DMS 273 treated with DMSO at 0.1 percent for 48 hours (cell line): ENCODE data around the gene NUDT9.
"Not testable (repeated sequence)": the region's sequence is repeated elsewhere in the genome, so short reads cannot be mapped to it uniquely, and the experiment has no call there.

Experiments used
- DNase-seq: peaks from one replicate; lab custom pipeline; 2025; lab: John Stamatoyannopoulos, UW

NUDT9 gene

GRCh38 chr4:87461281-87461700, 38.9 kb downstream of the NUDT9 start:
- no peak for DNase-seq

GRCh38 chr4:87462102-87462501, 39.7 kb downstream of the NUDT9 start:
- no peak for DNase-seq

GRCh38 chr4:87465739-87466366, 43.5 kb downstream of the NUDT9 start:
- no peak for DNase-seq

GRCh38 chr4:87469390-87469789, 47.0 kb downstream of the NUDT9 start:
- no peak for DNase-seq

GRCh38 chr4:87476934-87477333, 54.6 kb downstream of the NUDT9 start:
- DNase-seq: no peak

GRCh38 chr4:87478732-87479250, 56.4 kb downstream of the NUDT9 start:
- no peak for DNase-seq

- DNase-seq: no peak
Measured at GRCh38 chr4:87481377-87481776, 59.0 kb downstream of the NUDT9 start.

GRCh38 chr4:87483247-87483646, 60.9 kb downstream of the NUDT9 start:
- not testable (repeated sequence) for DNase-seq

- not testable (repeated sequence) for DNase-seq
Measured at GRCh38 chr4:87488666-87489065, 66.3 kb downstream of the NUDT9 start.

- DNase-seq: no peak
Measured at GRCh38 chr4:87489678-87490077, 67.3 kb downstream of the NUDT9 start.

GRCh38 chr4:87490664-87491369, 68.4 kb downstream of the NUDT9 start:
- no peak for DNase-seq

- no peak for DNase-seq
Measured at GRCh38 chr4:87491436-87491835, 69.1 kb downstream of the NUDT9 start.

GRCh38 chr4:87491851-87492250, 69.5 kb downstream of the NUDT9 start:
- DNase-seq: not testable (repeated sequence)

GRCh38 chr4:87493115-87493514, 70.7 kb downstream of the NUDT9 start:
- no peak for DNase-seq

- no peak for DNase-seq
Measured at GRCh38 chr4:87497159-87497558, 74.8 kb downstream of the NUDT9 start.

GRCh38 chr4:87497578-87497977, 75.2 kb downstream of the NUDT9 start:
- DNase-seq: no peak

GRCh38 chr4:87498446-87498900, 76.1 kb downstream of the NUDT9 start:
- no peak for DNase-seq

- no peak for DNase-seq
Measured at GRCh38 chr4:87499403-87500091, 77.2 kb downstream of the NUDT9 start.

GRCh38 chr4:87500092-87500462, 77.7 kb downstream of the NUDT9 start:
- DNase-seq: no peak

- no peak for DNase-seq
Measured at GRCh38 chr4:87502580-87503238, 80.3 kb downstream of the NUDT9 start.

- no peak for DNase-seq
Measured at GRCh38 chr4:87505862-87506261, 83.5 kb downstream of the NUDT9 start.

GRCh38 chr4:87506974-87507701, 84.8 kb downstream of the NUDT9 start:
- DNase-seq: no peak
